Natural killer cell treated with Interleukin-12 subunit alpha and Interleukin-12 subunit beta and Interleukin-15 and Interleukin-18, amount 100 ng/mL, for 72 hours (primary cell): ENCODE results near the gene B3GAT2. TPM values are rescaled to one million over a fixed set of nuclear protein-coding genes. Genes with fewer than 3 reads are reported as not detected.
A peak's percentile ranks its signal among the peaks of the same experiment; 100 is the strongest.

Experiments
- ATAC-seq, 2 donors: fragments of 150-1000 bp; cut with Tn5 transposase in 1 of 2; sonication (Bioruptor Pico), chemical (Tn5 transposase) in 1 of 2; 2 replicates each; pipeline ENCODE4 v1.10.0; 2021
- DNase-seq: peaks from one replicate; pipeline ENCODE4 v3.0.0; 2022; ENCODE audit warnings: low spot score
- H3K27ac Mint-ChIP-seq, 2 donors: 1 replicate in 1 of 2; 2 replicates in 1 of 2; pipeline ENCODE4 v1.8.0; 2022; ENCODE audit warnings: mixed read lengths in 2 of 2, mild to moderate bottlenecking in 1 of 2, moderate library complexity in 1 of 2
- H3K27me3 Mint-ChIP-seq, 2 donors: 1 replicate in 1 of 2; 2 replicates in 1 of 2; pipeline ENCODE4 v1.8.0; 2022; ENCODE audit warnings: mixed read lengths in 2 of 2
- H3K36me3 Mint-ChIP-seq: one replicate; pipeline ENCODE4 v1.8.0; 2022; ENCODE audit warnings: mixed read lengths
- H3K4me1 Mint-ChIP-seq, 2 donors: 1 replicate in 1 of 2; 2 replicates in 1 of 2; pipeline ENCODE4 v1.8.0; 2022; ENCODE audit warnings: low read depth in 2 of 2, mixed read lengths in 2 of 2, mild to moderate bottlenecking in 1 of 2
- H3K4me3 Mint-ChIP-seq: one replicate; pipeline ENCODE4 v1.8.0; 2022; ENCODE audit warnings: mixed read lengths
- H3K9me3 Mint-ChIP-seq: 2 replicates; pipeline ENCODE4 v1.8.0; 2022; ENCODE audit warnings: mixed read lengths
- total RNA-seq, 2 donors: library from RNA; stranded (reverse); gene quantifications; one replicate each; pipeline ENCODE4 v1.2.3, GENCODE V29; 2022

B3GAT2 gene
- under 1 TPM in 1 of 2 donors, not detected in 1; 0.05 TPM for total RNA-seq

- H3K4me1 Mint-ChIP-seq = peaks cover 0 to 3% of the 10 kb centered on the region in 2 donors
- ATAC-seq (peak; percentile 37 to 41), DNase-seq (no peak)
- H3K27me3 Mint-ChIP-seq = peaks cover 36 to 52% of the 10 kb centered on the region in 2 donors
- H3K9me3 Mint-ChIP-seq = no peaks in the 10 kb centered on the region
- peak within 1 kb of the TSS; percentile 60 for H3K4me3 Mint-ChIP-seq
- H3K36me3 Mint-ChIP-seq = no peaks in the 10 kb centered on the region
- H3K27ac Mint-ChIP-seq = no peak within 1 kb of the TSS
These were observed at the start of gene B3GAT2 for GRCh38 chr6:70956451-70957283. B3GAT2 (minus strand) TSS chr6:70957060; CDS start chr6:70956429, 631 bp downstream.

GRCh38 chr6:70998148-70998547 is 41.3 kb upstream of the B3GAT2 start:
- Mint-ChIP-seq H3K36me3 (no peaks in the 10 kb centered on the region), H3K27me3 (peaks cover 4 to 33% of the 10 kb centered on the region in 2 donors), H3K4me3 (no peak overlapping the region), H3K4me1 (no peaks in the 10 kb centered on the region), H3K9me3 (no peaks in the 10 kb centered on the region), H3K27ac (no peak overlapping the region)
- ATAC-seq = no peak
- no peak for DNase-seq

- Mint-ChIP-seq H3K27me3 (peaks cover 4 to 33% of the 10 kb centered on the region in 2 donors), H3K36me3 (no peaks in the 10 kb centered on the region), H3K27ac (no peak overlapping the region), H3K4me1 (no peaks in the 10 kb centered on the region), H3K9me3 (no peaks in the 10 kb centered on the region), H3K4me3 (no peak overlapping the region)
- ATAC-seq = no peak
- DNase-seq = no peak
These were observed 40.5 kb upstream of the B3GAT2 start for GRCh38 chr6:70997379-70997778.

- no peak overlapping the region for H3K4me3 Mint-ChIP-seq
- H3K9me3 Mint-ChIP-seq = no peaks in the 10 kb centered on the region
- ATAC-seq = no peak
- H3K36me3 Mint-ChIP-seq = no peaks in the 10 kb centered on the region
- peaks cover 4 to 33% of the 10 kb centered on the region in 2 donors for H3K27me3 Mint-ChIP-seq
- H3K4me1 Mint-ChIP-seq = no peaks in the 10 kb centered on the region
- no peak for DNase-seq
- H3K27ac Mint-ChIP-seq = no peak overlapping the region
These were observed 39.2 kb upstream of the B3GAT2 start for GRCh38 chr6:70996106-70996505.

GRCh38 chr6:70995411-70995810 is 38.6 kb upstream of the B3GAT2 start:
- DNase-seq (no peak), ATAC-seq (no peak)
- Mint-ChIP-seq H3K36me3 (no peaks in the 10 kb centered on the region), H3K4me1 (no peaks in the 10 kb centered on the region), H3K4me3 (no peak overlapping the region), H3K9me3 (no peaks in the 10 kb centered on the region), H3K27me3 (peaks cover 4 to 33% of the 10 kb centered on the region in 2 donors), H3K27ac (no peak overlapping the region)

GRCh38 chr6:70991253-70991652 is 34.4 kb upstream of the B3GAT2 start:
- Mint-ChIP-seq H3K27me3 (peaks cover 8 to 21% of the 10 kb centered on the region in 2 donors), H3K4me3 (no peak overlapping the region), H3K4me1 (no peaks in the 10 kb centered on the region), H3K27ac (no peak overlapping the region), H3K9me3 (no peaks in the 10 kb centered on the region), H3K36me3 (no peaks in the 10 kb centered on the region)
- DNase-seq (no peak), ATAC-seq (no peak)

- Mint-ChIP-seq H3K9me3 (peaks cover 5% of the 10 kb centered on the region), H3K4me3 (no peak overlapping the region), H3K27me3 (peaks cover 3 to 9% of the 10 kb centered on the region in 2 donors), H3K4me1 (no peaks in the 10 kb centered on the region), H3K27ac (no peak overlapping the region), H3K36me3 (no peaks in the 10 kb centered on the region)
- no peak for DNase-seq
- ATAC-seq = no peak
These were observed 28.3 kb upstream of the B3GAT2 start for GRCh38 chr6:70985156-70985555.

- ATAC-seq = no peak
These were observed 25.9 kb upstream of the B3GAT2 start for GRCh38 chr6:70982747-70983146.

GRCh38 chr6:70980727-70981126 is 23.9 kb upstream of the B3GAT2 start:
- ATAC-seq (no peak), DNase-seq (no peak)
- H3K4me3 Mint-ChIP-seq = no peak overlapping the region
- no peaks in the 10 kb centered on the region for H3K4me1 Mint-ChIP-seq
- no peaks in the 10 kb centered on the region for H3K36me3 Mint-ChIP-seq
- peaks cover 2 to 12% of the 10 kb centered on the region in 2 donors for H3K27me3 Mint-ChIP-seq
- H3K27ac Mint-ChIP-seq = no peak overlapping the region
- peaks cover 5% of the 10 kb centered on the region for H3K9me3 Mint-ChIP-seq

More at GRCh38 chr6:70982747-70983146, 25.9 kb upstream of the B3GAT2 start:
- Mint-ChIP-seq H3K27ac (no peak overlapping the region), H3K36me3 (no peaks in the 10 kb centered on the region), H3K9me3 (peaks cover 5% of the 10 kb centered on the region), H3K4me3 (no peak overlapping the region), H3K4me1 (no peaks in the 10 kb centered on the region), H3K27me3 (no peaks in the 10 kb centered on the region)
- DNase-seq = no peak

- Mint-ChIP-seq H3K9me3 (no peaks in the 10 kb centered on the region), H3K27ac (no peak overlapping the region), H3K36me3 (no peaks in the 10 kb centered on the region), H3K4me1 (no peaks in the 10 kb centered on the region), H3K27me3 (peaks cover 11 to 28% of the 10 kb centered on the region in 2 donors), H3K4me3 (no peak overlapping the region)
- ATAC-seq = no peak
- DNase-seq = no peak
These were observed 16.7 kb upstream of the B3GAT2 start for GRCh38 chr6:70973604-70974003.

- Mint-ChIP-seq H3K4me1 (no peaks in the 10 kb centered on the region), H3K27ac (no peak overlapping the region), H3K27me3 (peaks cover 0 to 4% of the 10 kb centered on the region in 2 donors), H3K4me3 (no peak overlapping the region), H3K9me3 (no peaks in the 10 kb centered on the region), H3K36me3 (no peaks in the 10 kb centered on the region)
- ATAC-seq (no peak), DNase-seq (no peak)
These were observed 10.2 kb upstream of the B3GAT2 start for GRCh38 chr6:70967049-70967448.

GRCh38 chr6:70957284-70957617 is 391 bp upstream of the B3GAT2 start:
- Mint-ChIP-seq H3K4me3 (no peak overlapping the region), H3K4me1 (peaks cover 0 to 3% of the 10 kb centered on the region in 2 donors), H3K36me3 (no peaks in the 10 kb centered on the region), H3K9me3 (no peaks in the 10 kb centered on the region), H3K27me3 (peaks cover 37 to 52% of the 10 kb centered on the region in 2 donors), H3K27ac (no peak overlapping the region)
- ATAC-seq (no peak), DNase-seq (no peak)

- Mint-ChIP-seq H3K27me3 (peaks cover 38 to 52% of the 10 kb centered on the region in 2 donors), H3K4me3 (peak overlapping the region; percentile 60), H3K4me1 (peaks cover 0 to 3% of the 10 kb centered on the region in 2 donors), H3K27ac (no peak overlapping the region), H3K9me3 (no peaks in the 10 kb centered on the region), H3K36me3 (no peaks in the 10 kb centered on the region)
- DNase-seq (no peak), ATAC-seq (no peak)
These were observed 739 bp downstream of the B3GAT2 start for GRCh38 chr6:70956191-70956450.

- DNase-seq (peak; percentile 86), ATAC-seq (peak; percentile 89 to 95)
- Mint-ChIP-seq H3K27me3 (peaks cover 38 to 52% of the 10 kb centered on the region in 2 donors), H3K36me3 (no peaks in the 10 kb centered on the region), H3K4me1 (peaks cover 0 to 3% of the 10 kb centered on the region in 2 donors), H3K4me3 (peak overlapping the region; percentile 60), H3K9me3 (no peaks in the 10 kb centered on the region), H3K27ac (no peak overlapping the region)
These were observed 1.2 kb downstream of the B3GAT2 start for GRCh38 chr6:70955441-70956190.
